NCI-H1930 (cell line): Measurements from ENCODE around the gene PBX1.

Source experiments
- DNase-seq, 2 experiments: peaks; one replicate each; lab custom pipeline; 2025; lab: John Stamatoyannopoulos, UW

Gene PBX1

GRCh38 chr1:164780111-164780812 lies 221.3 kb downstream of the PBX1 start:
- no peak for DNase-seq

DNA sequence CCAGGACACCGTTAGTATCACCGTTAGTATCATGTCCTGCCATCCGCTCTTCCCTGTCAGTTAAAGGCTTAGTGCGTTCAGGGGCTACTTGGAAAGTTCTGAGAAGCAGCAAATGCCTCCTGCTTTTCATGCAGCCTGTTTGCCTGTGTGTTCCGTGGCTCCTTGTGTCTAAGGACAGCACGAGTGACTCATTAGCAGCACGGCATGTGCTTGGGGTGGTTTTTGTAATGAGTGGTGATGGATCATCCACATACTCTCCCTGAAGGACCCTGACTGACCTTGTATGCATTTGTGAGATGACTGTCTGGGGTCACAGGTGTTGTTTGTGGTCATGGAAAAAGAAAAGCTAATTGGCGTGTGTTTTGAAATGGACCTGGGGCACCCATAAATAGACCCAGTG lies 221.9 kb downstream of the PBX1 start:
- DNase-seq: no peak

GRCh38 chr1:164781972-164782371 lies 223.0 kb downstream of the PBX1 start:
- DNase-seq: no peak

- no peak for DNase-seq
Observed at GRCh38 chr1:164783778-164784555, 225.0 kb downstream of the PBX1 start.

- no peak for DNase-seq
Observed at GRCh38 chr1:164784960-164785359, 226.0 kb downstream of the PBX1 start.

- DNase-seq: no peak
Observed at GRCh38 chr1:164785841-164786534, 227.0 kb downstream of the PBX1 start.

DNA sequence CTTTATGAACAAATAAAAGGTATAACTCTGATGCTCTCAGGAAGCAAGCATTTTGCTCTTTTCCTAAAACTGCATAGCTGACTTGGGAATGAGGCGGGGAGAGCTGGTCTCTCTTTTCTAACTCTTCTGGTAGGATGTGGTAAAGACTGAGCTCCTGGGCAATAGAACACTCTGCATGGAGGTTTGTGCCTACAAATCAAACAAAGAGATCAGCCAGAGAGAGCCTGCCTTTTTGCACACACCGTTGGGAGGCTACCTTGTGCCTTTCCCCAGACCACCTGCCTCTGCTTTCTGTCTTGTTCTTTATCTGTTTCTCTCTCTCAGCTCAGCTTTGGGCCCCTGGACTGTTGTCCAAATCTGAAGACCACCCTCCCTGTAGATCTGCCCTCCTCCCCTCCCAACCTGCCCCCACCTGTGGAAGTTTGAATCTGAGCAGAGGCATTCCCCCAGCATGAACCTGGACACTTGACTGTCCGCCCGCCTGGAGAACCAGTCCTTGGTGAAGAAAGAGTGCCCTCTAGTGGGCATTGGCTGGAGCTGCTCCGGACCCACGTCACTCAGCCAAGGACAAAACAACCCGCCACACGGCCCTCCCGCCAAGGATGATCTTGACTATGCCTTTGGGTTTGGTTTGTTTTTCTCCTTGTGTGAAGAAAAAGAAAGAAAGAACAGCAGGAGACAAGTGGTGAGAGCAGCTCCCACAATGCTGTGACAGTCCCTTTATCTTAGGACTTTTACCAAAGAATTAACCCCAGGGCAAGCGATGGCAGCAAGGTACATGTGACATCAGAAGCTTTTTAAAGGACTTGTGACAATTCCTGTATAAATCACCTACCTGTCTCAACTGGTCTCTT lies 228.2 kb downstream of the PBX1 start:
- peak; percentile 71 to 77 for DNase-seq

- DNase-seq: no peak
Observed at GRCh38 chr1:164787834-164788231, 228.8 kb downstream of the PBX1 start.

DNA sequence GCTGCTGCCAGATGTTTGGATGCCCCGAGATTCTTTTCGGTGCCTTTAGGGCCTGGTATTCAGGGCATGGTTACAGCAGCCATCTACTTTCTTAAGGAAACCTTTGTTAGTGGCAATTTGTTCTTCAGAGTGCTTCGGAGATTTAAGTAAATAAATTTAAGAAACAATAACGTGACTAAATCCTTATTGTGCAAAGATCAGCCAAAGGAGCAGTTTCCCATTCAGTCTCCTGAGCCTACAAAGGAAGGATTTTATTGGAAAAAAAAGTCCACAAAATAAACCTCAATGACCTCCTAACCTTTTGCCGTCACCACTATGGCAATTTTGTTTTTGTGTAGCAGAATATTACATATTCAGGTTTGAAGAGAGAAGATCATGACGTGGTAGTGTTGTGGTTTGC lies 231.1 kb downstream of the PBX1 start:
- no peak for DNase-seq

GRCh38 chr1:164792410-164793004 lies 233.5 kb downstream of the PBX1 start:
- DNase-seq: no peak

DNA sequence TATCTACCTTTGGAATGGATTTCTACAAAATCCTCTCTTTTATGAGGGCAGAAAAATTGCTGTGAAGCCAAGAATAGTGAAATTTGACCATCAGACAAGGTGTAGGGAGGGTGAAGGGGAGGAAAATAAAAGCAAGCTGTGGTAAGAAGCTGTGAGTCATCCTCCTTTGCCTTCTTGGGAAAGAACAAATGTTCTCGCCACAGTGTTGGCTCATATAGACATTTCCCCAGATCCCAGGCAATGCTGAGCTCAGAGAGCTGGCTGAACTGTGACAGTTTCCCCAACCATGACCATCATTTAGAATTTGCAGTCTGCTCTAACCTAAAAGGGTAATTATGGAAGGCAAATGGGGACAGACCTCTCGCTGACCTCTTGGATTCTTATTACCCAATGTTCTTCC lies 235.4 kb downstream of the PBX1 start:
- no peak for DNase-seq

DNA sequence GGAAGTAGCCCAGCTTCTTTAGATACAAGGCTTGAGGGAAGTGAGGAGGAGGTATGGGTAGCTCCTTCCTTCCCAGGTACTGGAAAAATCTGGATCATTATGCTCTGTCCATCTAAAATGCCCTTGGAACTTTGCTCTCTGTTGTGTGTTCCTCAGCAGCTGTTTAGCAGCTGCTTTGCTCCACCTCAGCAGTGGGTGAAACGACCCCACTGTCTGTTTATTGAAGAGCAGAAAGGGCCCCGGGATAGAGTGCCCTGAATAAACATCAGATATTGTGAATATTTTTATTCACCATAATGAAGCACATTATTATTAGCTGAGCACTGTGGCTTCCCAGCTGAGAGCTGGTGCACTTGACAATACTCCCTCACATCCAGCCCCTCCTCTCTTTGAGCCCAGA lies 237.9 kb downstream of the PBX1 start:
- no peak for DNase-seq

GRCh38 chr1:164801246-164801731 lies 242.3 kb downstream of the PBX1 start:
- DNase-seq: no peak

- DNase-seq: no peak
Observed at GRCh38 chr1:164801791-164802502, 243.0 kb downstream of the PBX1 start.

DNA sequence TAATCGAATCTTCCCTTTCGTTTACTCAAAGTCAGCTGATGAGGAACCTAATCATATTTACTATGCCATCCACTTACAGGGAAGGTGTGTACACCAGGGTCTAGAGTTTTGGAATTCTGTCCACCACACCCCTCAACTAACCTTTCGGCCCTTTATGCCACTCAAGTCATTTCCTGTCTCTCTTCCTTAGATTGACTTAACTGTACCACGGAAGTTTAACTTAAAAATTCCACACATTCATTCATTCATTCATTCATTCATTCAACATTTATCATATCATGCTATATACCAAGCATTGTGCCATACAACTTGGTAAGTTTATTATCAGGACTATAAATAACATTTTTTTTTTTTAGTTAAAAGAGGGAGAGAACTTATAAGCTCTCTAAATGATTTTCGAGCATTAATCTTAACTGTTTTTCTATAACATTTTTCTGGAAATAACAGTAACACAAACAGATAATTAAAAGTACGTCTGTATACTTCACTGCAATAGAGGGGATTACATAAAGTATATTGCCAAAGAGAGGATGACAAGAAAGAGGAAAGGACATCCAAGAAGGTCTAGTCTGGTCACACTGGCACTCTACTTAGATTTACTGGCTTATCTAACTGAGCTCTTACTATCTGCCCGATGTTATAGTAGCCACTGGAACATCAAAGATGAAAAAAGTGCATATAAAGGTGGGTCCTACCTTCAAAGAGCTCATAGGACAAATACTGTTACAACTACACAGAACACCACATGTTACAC lies 243.7 kb downstream of the PBX1 start:
- DNase-seq: no peak

GRCh38 chr1:164803366-164803765 lies 244.4 kb downstream of the PBX1 start:
- DNase-seq: no peak

GRCh38 chr1:164804366-164804765 lies 245.4 kb downstream of the PBX1 start:
- DNase-seq: no peak

GRCh38 chr1:164805399-164805798 lies 246.4 kb downstream of the PBX1 start:
- DNase-seq: no peak

- no peak for DNase-seq
Observed at GRCh38 chr1:164806531-164806930, 247.5 kb downstream of the PBX1 start.

DNA sequence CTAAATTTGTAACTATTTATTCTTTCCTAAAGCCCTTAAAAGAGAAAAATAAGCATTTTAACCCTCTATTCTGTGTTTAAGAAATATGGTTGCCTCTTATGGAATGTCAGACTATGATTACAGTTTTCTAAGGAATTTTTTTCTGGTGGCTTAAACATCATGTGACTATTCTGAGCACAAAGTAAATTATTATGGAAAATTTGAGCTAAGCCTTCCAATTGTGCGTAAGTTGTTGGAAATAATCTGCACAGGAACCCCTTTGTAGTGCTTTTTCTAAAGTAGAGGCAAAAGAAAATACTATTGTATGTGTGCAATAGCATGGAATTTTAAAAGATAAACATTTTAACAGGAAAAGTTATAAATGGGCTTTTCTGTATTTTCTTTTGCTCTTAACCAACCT lies 254.8 kb downstream of the PBX1 start:
- DNase-seq: no peak
